Fibroblast of the aortic adventitia (primary cell): ENCODE measurements around the gene NEU1. TPM values are rescaled to one million over a fixed set of nuclear protein-coding genes. Genes with fewer than 3 reads are reported as not detected.

Source experiments
- DNase-seq: peaks from one replicate; pipeline ENCODE4 v3.0.0-alpha.2; 2010; ENCODE audit warnings: low read depth
- H3K4me3 ChIP-seq: 2 replicates; pipeline ENCODE4 v1.5.1; 2011; ENCODE audit warnings: low read depth, mild to moderate bottlenecking, control low read depth, low read length, moderate library complexity
- total RNA-seq: library from RNA; depleted of rRNA; stranded (reverse); fragments of >200 nt; gene quantifications from 2 replicates; pipeline ENCODE4 v1.2.3, GENCODE V29; 2012; ENCODE audit warnings: low replicate concordance
- TF ChIP-seq, protein P1 (sequence below): IDR thresholded peaks from 2 replicates; pipeline ENCODE4 v1.5.1; 2011; ENCODE audit warnings: mild to moderate bottlenecking, low read length, control low read depth, inconsistent platforms; ENCODE audit not compliant: insufficient read depth

NEU1 gene
- total RNA-seq, 1 donor: 35.8 TPM

DNA sequence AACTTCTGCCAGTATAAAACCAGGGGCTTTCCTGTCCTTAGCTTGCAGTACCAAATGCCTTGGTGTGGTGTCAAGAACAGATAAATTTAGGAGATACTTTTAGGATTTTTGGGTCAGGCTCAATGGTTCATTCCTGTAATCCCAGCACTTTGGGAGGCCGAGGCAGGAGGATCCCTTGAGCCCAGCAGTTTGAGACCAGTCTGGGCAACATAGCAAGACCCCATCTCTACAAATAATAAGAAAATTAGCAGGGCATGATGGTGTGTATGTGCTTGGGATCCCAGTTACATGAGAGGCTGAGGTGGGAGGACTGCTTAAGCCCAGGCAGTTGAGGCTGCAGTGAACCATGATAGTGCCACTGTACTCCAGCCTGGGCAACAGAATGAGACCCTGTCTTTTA, 42.4 kb upstream of the NEU1 start:
- TF ChIP-seq, protein P1, sequence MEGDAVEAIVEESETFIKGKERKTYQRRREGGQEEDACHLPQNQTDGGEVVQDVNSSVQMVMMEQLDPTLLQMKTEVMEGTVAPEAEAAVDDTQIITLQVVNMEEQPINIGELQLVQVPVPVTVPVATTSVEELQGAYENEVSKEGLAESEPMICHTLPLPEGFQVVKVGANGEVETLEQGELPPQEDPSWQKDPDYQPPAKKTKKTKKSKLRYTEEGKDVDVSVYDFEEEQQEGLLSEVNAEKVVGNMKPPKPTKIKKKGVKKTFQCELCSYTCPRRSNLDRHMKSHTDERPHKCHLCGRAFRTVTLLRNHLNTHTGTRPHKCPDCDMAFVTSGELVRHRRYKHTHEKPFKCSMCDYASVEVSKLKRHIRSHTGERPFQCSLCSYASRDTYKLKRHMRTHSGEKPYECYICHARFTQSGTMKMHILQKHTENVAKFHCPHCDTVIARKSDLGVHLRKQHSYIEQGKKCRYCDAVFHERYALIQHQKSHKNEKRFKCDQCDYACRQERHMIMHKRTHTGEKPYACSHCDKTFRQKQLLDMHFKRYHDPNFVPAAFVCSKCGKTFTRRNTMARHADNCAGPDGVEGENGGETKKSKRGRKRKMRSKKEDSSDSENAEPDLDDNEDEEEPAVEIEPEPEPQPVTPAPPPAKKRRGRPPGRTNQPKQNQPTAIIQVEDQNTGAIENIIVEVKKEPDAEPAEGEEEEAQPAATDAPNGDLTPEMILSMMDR: no peak
- no peak for DNase-seq
- no peak overlapping the region for H3K4me3 ChIP-seq

DNA sequence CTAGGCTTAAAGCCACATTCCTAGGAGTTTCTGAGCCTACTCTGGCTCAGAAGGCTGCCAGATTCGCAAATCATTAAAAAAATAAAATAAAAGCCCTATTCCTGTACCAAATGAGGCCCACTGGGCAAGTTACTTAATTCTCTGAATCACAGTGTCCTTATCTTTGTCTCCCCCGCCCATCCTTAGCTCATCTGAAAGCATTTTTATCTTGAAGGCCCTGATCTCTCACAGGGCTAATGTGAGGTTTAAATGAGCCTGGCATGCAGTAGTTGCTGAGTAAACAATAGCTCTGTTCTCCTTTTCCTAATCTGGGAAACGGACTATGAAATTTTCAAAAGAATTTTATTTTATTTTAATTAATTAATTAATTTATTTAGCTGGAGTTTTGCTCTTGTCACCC, 41.3 kb upstream of the NEU1 start:
- no peak overlapping the region for H3K4me3 ChIP-seq
- TF ChIP-seq, protein P1: no peak
- peak; percentile 78 for DNase-seq

DNA sequence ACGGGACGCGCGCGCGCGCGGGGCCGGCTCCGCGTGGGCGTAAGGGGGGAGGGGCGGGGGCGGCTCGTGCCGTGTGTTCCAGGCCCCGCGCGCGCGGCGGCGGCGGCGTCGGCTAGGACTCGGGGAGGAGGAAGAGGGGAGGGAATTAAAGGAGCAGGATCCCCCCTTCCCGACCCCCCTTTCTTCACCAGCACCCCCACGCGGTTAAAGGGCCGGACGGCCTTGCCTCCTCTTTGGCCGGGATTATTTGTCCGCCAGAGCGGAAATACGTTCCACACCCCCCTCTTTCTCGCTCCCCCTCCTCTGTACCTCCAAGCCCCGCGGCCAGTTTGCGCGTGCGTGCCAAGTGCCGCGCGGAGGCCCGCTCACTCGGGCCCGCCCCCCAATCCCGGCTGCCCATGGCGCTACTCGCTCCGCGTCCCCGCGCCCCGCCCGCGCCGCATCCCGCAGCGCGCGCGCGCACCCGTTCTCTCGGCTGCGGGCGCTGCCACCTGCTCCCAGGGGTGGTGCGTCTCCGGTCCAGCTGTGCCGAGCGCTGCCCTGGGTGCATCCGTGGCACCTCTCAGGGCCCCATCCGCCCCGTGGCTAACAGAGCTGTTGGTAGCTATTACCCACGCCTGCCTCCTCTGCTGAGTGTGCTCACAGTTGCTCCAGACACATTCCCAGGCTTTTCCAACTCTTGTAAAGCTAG, 39.5 kb upstream of the NEU1 start, which contains the start of gene ZBTB12:
Gene ZBTB12, minus strand, starts transcription at position 134 of the 691 bp plus-strand sequence. CDS start 781 bp downstream, outside the sequence.
- H3K4me3 ChIP-seq: peak within 1 kb of the TSS; percentile 74
- TF ChIP-seq, protein P1: peak; percentile 16
- DNase-seq: peak; percentile 96

DNA sequence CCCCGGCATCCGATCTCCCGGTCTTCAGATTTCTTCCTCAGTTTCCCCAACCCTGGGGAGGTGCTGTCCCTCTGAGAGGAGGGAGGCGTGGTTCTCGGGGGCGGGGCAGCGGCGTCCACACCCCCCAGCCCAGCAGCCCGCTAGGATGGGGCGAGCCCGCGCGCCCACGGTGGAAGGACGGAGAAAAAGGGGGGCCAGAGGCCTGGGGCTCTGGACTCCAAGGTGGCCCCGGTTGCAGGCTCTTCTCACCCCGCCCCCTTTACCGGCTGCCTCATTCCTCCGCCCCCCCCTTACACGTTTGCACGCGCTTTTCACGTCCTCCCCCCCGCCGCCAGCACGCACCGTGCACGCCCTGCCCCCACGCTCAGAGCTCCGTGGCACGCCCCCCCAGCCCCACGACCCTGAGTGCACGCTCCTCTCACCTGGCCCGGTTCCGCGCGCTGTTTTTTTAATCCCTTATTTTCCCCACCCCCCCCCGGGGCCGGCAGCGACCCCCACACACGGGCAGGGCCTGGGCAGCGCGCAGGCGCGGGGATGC, 38.9 kb upstream of the NEU1 start:
- peak; percentile 45 for DNase-seq
- H3K4me3 ChIP-seq: peak overlapping the region; percentile 74
- TF ChIP-seq, protein P1: no peak

DNA sequence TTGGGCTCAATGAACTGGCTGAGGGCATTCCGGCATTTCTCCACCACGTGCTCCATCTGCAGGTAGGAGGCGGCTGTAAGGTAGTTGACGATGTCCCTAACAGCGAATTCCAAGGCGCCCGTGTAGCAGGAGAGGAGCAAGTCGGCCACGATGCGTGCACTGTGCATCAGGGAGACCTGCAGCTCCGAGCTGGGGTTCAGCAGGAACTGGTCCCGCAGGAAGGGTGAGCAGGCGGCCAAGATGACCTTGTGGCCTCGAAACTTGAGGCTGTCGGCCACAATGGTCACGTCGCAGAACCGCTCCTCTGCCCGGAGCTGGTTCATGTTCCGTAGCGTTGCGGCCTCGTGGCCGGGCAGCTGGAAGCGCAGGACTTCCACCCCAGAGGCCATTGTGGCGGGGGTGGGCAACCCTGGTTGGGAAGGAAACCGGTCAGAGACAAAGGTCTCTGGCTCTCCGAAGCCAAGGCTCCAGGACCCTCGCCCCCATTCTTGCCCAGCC, 38.3 kb upstream of the NEU1 start:
- DNase-seq: no peak
- TF ChIP-seq, protein P1: no peak
- peak overlapping the region; percentile 74 for H3K4me3 ChIP-seq

DNA sequence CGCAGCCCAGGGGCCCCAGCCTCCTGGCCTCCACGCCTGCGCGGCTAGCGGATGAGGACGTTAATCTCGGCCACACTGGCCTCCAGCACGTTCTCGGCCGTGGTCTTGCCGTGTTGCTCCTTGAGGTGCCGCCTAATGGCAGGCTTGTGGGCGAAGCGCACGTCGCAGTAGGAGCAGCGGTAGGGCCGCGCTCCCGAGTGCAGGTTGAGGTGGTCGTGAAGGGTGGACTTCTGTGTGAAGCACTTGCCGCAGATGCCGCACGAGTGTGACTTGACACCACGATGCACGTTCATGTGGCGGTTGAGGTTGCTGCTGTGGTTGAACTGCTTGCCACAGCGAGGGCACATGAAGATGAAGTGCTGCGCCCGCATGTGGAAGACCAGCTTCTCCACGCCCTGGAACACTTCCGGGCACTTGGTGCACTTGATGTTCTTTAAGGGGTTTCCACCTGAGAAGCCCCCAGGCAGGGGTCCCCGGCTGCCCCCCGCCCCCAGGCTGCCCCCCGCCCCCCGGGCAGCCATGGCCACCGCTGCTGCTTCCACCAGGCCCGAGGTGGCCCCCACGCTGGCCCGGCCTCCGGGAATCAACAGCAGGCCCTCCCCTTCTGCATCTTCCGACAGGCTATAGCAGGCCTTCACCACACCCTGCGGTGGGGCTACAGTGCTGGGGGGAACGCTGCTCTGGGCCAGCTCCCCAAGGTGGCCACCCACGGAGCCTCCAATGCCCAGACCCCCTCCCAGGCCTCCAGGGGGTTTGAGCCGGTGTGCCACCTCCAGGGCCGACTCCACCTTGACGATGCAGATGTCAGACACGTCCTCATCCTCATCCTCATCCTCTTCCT, 37.5 kb upstream of the NEU1 start:
- no peak overlapping the region for H3K4me3 ChIP-seq
- DNase-seq: no peak
- TF ChIP-seq, protein P1: no peak
